ENCODE measurements around the gene NKD1. TPM values are rescaled to one million over a fixed set of nuclear protein-coding genes. Genes with fewer than 3 reads are reported as not detected.
A peak's percentile ranks its signal among the peaks of the same experiment; 100 is the strongest.

The NKD1 gene
- polyA plus RNA-seq, 5 donors, result 31.4 to 48.2 (median 34.6) TPM

DNA sequence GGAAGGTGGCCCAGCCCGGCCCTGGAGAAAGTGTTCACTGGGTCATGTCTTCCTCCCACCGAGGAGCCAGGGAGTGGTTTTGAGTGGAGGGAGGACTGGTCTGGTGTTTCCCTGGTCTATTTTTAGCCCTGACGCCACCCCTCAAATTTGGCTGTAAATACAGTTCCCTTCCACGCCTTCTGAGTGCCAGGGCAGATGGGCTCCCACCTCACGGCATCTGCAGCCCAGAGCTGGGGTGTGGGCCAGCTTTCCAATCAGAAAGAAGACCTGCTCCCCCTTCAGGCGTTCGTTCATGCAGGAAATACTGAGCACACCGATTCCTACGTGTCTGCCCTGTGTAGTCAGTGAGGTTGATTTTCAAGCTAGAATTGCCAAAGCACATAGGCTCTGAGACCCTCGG lies 79.2 kb downstream of the NKD1 start:
- peak; percentile 36 to 40 for DNase-seq

DNA sequence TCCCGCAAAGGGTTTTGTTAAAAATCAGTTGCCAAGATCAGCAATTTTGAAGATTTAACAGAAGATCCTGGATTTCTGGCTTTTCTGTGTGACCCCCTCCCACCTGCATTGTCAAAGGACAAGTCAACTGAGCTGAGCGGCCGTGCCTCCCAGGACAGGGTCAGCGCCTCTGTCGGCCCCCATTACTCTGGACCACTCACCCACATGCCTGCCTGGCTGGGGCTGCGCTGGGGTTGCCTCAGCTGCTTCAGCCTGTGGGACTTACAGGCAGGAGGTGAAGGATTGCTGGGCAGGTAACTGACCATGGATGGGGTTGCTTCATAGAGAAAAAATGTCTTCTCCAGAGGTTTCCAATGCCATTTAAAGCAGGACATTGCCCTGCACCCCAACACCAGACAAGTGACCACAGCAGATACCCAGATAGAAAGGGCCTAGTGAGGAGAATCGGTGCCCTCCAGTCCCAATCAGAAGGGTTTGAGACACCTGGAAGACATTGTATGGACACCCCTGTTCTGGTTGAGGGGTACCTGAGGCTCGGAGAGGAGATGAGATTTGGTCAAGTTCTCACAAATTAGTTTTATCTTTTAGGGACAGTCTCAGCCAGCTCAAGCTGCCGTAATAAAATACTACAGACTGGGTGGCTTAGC lies 80.1 kb downstream of the NKD1 start:
- DNase-seq, result no peak

DNA sequence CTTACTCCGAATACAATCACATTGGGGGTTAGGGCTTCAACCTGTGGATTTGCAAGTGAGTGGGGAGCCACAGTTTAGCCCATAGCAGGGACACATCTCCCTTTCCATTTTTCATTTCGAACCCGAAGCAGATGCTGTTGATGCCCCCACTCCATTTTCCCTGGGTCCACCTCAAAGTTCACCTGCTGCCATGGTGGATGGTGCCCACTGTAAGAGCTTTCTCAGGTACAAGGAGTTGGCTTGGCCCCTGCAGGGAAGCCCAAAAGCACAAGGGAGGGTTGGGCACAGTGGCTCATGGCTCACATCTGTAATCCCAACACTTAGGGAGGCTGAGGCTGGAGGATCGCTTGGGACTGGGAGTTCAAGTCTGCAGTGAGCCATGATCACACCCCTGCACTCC lies 81.1 kb downstream of the NKD1 start:
- no peak for DNase-seq

DNA sequence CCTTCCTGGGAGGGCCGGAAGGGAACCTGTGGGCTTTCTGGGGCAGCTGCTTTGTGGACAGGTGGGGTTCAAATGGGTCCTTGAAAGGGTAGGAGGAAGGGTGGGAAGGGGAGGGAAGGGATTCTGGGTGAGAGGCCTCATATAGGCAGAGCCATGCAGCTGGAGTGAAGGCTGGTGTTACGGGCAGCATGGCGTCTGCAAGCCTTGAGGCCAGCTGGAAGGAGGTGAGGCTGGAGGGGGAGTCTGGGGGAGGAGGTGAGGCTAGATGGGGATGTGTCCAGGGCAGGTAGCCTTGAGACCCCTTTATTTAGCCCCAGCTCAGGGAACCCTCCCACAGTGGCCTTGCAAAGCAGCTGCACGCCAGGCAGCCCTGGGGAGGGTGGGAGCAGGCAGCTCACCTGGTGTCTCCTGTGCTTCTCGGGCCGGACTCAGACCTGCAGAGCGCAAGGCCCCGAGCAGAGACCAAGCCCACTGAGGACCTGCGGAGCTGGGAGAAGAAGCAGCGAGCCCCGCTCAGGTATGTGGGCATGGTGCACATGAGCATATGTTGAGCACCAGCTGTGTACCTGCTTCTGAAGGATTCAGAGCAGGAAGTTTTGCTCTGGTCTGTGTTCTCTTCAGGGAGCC lies 82.3 kb downstream of the NKD1 start:
- no peak for DNase-seq

DNA sequence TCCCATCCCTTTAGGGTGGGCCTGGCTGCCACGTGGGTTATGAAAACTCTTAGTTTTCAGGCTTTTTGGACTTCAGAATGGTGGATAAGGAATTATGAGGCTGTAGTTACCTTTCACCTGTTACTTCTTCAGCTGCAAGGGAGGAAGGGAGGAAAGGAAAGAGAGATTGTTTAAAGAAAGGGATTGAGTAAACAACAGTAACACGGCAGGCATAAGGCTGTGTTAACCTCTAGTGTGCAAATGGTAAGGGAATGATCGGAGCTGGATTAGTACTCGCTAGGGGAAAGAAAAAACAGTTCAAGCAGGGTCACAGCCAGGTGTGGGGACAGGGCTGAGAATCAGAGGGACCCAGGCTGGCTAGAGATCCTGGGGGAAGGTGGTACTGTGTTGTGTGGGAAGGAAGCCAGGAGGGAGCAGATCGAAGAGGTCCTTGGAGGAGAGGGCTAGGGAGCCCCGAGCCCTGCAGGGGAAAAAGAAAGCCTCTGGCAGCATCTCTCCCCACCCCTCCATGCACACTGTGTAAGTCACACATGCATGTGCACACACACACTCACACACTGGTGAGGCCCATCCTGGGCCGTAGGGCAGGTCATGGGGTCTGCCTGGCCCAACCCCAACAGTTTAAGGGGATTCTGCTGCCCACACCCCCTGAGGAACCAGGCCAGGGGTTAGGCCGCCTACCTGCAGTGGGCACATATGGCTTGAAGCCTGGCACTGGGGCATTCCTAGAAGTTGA lies 83.2 kb downstream of the NKD1 start:
- no peak for DNase-seq

DNA sequence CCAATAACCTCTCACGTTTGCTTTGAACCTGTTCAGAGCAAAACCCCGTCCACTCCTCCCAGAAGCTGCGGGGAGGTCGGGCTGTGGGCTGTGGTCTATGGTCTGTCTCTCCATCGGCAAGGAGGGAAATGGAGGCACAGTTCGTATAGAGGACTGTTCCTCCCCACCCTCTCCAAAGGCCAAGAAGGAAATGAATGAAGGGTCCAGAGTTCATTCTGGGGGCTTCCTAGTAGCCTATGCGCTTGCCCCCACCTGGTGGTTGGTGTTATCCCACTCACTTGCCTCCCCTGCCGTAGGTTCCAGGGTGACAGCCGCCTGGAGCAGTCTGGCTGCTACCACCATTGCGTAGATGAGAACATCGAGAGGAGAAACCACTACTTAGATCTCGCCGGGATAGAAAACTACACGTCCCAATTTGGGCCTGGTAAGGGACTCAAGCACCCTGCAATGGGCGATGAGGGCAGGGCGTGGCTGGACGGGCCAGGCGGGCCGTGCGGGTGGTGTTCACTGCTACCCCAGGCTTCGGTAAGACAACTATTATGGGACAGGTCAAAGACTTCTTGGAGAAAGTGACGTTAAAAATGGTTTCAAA lies 83.9 kb downstream of the NKD1 start:
- DNase-seq, result no peak

DNA sequence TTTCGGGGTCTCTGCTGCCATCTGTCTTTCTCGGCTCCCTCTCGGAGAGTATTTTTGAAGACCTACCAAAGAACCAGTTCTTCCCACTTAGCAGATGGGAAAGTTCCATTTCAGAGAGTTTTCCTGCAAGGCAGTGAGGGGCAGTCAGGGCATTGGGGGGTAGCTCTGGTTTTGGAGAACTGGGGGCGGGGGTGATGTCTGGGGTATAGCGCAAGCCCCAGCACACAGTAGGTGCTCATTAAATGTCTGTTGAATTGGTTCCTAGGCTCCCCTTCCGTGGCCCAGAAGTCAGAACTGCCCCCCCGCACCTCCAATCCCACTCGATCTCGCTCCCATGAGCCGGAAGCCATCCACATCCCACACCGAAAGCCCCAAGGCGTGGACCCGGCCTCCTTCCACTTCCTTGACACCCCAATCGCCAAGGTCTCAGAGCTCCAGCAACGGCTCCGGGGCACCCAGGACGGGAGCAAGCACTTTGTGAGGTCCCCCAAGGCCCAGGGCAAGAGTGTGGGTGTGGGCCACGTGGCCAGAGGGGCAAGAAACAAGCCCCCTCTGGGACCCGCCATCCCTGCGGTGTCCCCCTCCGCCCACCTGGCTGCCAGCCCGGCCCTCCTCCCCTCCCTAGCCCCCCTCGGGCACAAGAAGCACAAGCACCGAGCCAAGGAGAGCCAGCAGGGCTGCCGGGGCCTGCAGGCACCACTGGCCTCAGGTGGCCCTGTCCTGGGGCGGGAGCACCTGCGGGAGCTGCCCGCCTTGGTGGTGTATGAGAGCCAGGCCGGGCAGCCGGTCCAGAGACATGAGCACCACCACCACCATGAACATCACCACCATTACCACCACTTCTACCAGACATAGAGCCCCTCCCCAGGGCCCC lies 85.0 kb downstream of the NKD1 start:
- no peak for DNase-seq

DNA sequence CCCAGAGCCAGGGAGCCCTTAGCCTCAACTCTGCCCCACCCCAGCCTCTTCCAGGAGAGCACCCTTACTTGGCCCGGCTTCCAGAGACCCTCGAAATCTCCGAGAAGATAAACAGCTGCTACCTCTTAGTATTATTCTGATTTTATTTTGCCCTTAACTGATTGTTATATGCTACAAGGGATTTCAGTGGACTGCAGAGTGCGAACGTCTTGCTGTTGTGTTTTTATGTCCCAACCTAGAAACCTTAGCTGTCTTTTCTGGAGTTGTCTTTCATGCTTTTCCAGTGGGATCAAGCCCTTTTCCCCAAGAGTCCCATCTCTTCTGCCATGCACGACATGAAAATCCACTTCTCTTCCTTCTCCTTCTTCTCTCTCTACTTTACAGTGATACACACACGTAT lies 85.9 kb downstream of the NKD1 start:
- no peak for DNase-seq

DNA sequence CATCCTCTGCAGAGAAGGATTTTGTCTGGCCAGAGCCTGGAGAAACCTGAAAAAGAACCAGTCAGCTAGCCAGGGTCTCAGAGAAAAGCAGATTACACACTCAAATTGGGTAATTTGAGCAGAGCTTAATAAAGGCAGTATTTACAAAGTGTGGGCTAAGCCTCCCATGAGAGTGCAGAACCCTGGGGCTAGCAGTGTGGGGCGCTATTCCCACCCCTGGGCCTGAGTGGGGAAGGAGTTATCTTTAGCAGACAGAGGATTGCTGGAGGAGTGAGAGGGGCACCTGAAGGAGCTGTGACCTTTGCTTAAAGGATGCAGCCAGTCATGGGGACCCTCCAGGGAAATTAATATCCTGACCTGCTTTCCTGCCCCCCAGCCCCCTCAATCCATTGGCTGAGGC lies 86.8 kb downstream of the NKD1 start:
- DNase-seq, result no peak

DNA sequence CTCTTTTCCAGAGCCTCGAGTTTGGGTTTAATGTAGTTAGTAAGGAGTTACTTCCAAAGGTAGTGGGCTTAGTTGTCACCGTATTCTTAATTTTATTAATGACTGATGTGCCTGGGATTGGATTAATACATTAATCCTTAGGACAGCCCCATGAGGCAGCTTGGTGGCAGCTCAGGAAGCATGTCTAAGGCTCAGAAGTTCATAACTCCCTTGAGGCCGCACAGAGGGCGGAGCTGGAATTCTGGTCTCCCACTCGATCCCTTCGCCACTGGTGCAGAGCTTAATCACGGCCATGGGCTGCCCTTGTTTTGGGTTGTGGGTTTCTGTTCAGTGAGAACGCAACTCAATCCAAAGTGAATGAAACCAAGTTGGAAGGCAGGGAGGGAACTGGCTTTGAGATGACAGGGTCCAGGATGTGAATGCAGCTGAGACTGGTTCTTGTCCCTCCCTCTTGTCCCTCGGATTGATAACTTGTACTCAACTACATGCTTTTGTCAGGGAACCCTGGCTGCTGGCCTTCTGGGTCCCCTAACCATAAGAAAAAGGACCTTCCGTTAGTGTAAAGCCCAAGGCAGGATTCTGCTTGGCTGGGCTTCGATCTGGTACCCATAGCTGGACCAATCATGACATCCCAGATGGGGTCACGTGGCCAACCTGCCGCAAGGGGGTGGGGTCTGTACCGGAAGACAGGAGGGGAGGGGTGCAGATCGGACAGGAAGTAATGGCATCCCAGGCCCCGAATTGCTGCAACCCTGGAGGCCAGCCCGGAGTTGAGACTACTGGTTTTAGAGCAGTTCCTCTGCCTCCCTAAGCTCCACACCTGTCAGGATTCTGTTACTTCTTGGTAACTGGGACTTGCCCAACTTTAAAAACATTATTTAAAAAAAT lies 87.6 kb downstream of the NKD1 start:
- DNase-seq, result no peak

DNA sequence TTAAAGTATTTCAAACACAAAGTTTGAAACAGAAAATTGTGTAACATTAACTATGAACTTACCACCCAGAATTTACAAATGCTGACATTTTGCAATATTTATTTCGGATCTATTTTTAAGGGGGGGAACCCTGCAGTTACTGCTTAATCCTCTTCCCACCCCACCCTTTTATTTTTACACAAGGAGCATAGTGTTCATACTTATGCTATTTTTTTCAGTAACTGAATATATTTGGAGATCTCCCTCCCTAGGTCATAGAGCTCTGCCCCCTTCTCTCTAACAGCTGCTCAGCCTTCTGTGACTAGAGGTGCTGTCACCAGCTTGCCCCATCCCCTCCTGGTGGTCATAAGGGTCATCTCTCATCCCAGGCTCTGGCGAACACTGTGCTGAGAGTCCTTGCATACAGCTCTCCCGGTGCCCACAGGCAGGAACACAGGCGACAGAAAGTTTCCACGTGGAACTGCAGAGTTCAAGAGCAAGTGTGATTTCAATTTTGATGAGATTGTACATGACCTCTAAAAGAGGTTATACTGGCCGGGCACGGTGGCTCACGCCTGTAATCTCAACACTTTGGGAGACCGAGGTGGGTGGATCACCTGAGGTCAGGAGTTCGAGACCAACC lies 88.7 kb downstream of the NKD1 start:
- DNase-seq, result no peak

DNA sequence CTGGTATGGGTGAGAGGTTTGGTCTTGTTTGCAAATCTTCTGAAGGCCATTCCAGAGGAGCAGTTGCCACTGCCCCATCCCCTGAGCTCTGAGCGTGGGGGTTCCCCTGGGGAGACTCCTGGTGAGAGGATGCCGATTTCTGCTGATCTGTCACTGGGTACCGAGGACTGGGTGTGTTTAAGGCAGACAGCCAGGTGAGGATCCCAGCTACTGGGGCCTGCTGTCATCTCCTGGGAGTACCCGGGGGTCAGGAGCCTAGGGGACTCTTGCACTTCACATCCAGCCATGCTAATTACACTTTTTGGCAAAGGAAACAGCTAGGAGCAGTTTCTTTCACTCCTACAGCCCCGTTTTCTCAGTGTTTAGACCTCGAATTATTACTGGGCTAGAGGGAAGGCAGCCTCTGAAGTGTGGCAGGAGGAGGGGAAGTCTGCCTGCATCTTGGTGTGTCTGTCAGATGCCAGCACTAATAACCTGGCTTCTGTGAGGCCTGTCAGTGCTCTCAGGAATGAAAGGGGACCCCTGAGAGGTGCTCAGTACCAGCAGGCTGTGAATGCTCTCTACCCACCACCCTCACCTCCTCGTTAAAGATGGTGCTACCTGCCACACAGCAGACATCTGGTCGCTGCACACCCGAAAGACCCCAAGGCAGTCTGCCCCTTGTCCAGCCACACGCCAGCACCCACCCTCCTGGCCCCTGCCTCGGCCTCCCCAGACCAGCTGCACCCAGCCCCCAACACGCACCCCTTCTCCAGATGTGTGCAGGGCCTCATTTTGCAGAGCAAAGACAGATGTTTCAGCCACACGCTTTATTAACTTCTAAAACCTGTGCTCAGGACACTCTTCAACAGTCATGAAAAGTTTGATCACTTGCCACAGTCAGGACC lies 89.8 kb downstream of the NKD1 start:
- DNase-seq, result no peak

DNA sequence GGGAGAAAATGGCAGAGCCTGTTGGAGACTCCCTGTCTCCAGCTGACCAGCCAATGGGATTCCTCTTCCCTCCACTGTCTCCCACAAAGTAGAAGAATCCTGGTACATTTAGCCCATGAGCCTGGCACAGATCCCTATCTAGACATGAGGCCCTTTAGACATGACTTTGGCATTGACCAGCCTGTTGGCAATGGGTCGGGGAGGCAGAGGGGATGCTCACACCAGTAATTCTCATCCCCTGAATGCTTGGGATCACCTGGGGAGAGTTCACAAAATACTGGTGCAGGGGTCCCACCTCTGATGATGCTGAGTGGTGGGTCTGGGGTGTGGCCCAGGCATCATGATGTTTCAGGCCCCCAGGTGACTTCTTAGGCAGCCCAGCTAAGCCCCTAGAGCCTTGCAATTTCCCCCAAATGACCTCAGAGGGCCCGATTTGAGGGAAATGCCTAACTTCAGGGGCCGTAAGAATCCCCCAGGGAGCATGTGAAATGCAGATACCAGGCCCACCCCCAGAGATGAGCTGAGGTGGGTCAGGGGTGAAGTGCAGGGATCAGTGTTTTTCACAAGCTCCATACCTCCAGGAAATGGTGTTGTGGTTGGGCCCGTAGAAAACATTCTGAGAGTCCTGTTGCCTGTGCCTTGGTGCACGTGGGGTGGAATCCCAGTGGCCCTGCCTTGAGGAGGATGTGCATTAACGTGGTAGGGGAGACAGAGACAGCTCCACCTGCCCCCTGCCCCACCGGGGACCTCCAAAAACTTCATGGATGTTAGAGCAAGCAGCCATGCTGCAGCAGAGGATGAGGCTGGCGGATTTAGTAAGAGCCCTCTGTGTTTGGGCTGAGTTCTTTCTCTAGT lies 90.8 kb downstream of the NKD1 start:
- no peak for DNase-seq

DNA sequence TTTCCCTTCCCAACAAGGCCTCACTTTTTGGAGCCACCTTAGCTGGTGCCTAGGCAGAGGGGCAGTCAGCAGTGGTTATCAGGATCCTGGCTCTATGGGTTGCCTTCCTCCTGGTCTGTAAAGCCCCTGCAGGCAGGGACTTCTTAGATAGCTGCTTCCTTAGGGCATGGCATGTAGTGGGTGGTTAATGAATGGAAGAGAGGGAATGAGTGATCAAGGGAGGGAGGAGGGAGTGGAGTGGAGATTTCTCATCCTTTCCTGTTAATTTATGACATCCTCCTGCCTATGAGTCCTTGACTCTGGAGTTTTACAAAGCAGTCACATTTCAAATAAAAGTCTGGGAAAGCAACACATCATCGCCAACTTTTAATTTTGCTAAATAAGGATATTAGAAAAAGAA lies 92.2 kb downstream of the NKD1 start:
- DNase-seq, result no peak

DNA sequence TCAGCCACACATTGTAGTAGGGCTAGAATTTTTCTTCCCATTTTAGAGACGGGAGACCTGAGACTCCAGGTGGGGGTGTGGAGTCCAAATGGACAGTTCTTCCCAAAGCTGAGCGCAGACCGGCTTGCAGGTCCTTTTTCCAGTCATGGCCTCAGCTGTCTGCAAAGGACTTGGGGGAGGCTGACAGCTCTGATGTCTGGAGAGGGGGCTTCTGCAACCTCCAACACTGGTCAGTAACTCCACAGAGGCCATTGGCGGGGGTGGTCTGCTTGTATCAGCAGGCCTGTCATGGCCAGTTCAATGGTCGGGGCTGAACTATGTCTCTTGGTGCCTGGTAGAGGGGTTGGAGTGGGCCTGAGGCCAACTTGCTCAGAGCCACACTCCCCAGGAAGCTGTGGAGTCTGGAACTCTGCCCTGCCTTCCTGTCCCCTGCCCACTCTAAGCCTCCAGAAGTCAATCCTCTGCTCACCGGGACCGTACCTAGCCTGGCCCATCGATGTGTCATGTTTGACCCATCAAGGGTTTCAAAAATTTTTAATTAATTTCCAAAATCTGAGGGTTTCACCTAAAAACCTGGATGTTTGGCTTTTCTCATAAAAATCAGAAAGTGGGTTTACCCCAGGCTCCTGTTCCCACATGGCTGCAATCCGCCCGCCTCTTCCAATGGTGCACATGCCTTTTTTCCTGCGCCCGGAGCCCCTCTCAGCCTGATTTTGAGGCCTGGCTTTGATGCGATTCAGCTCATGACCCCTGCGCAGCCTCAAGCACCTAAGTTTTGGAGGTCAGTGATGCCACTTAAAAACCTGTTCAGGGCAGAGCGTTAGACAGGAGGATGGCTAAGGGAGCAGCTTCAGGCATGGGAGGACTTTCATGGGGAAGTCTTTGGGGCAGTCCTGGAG lies 93.0 kb downstream of the NKD1 start:
- no peak for DNase-seq

DNA sequence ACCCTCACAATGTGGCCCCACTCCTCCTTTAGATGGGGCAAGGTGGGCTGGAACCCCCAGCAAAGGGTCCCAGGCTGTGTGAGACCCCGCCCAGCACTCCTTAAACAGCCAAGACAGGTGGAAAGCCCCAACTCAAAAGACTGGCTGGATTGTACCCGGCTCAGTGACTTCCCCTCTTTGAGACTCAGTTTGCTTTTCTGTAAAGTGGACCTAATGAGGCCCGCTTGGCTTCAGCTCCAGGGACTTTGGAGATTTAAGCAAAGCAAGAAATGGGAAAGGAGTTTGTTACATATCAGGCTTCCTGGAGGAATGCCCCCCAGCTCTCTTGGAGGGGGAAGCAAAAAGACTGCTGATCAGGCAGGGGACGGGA lies 93.6 kb downstream of the NKD1 start:
- DNase-seq, result no peak

DNA sequence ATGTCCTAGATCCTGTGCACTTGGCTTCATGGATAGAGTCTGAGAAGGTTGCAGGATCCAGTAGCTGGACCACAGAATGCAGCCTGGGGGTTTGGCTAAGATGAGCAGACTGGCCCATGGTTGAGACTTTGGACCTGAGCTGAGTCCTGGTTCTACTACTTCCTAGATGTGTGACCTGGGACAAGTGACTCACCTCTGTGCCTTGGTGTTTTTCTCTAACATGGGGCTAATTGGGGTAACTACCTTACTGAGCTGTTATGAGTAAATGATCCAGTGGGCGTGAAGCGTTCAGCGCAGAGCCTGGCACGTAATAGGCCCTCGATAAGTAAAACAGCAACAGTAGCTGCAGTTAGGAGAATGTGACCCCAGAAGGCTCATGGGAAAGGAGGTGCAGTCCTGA lies 94.2 kb downstream of the NKD1 start:
- no peak for DNase-seq
